GM12801 (cell line): ENCODE measurements around the gene HUS1B.

Source experiments
- TF ChIP-seq, protein P1 (sequence below): IDR thresholded peaks from one replicate; pipeline ENCODE4 v1.5.1; 2011; ENCODE audit warnings: control low read depth; ENCODE audit not compliant: insufficient read length; ENCODE audit errors: extremely low read depth

Gene HUS1B

DNA sequence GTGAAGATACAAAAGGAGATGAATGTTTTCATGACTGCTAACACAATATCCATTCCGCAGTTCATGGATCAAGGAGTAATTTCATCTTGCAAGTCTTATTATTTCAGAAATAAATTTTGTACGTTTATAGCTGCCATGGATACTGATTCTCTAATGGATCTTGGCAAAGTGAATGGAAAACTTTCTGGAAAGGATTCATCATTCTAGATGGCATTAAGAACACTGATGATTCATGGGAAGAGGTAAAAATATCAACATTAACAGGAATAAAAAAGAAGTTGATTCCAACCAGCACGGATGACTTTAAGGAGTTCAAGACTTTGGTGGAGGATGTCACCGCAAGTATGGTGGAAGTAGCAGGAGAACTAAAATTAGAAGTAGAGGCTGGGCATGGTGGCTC, 2.8 kb downstream of the HUS1B start:
- TF ChIP-seq, protein P1, sequence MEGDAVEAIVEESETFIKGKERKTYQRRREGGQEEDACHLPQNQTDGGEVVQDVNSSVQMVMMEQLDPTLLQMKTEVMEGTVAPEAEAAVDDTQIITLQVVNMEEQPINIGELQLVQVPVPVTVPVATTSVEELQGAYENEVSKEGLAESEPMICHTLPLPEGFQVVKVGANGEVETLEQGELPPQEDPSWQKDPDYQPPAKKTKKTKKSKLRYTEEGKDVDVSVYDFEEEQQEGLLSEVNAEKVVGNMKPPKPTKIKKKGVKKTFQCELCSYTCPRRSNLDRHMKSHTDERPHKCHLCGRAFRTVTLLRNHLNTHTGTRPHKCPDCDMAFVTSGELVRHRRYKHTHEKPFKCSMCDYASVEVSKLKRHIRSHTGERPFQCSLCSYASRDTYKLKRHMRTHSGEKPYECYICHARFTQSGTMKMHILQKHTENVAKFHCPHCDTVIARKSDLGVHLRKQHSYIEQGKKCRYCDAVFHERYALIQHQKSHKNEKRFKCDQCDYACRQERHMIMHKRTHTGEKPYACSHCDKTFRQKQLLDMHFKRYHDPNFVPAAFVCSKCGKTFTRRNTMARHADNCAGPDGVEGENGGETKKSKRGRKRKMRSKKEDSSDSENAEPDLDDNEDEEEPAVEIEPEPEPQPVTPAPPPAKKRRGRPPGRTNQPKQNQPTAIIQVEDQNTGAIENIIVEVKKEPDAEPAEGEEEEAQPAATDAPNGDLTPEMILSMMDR, result no peak

DNA sequence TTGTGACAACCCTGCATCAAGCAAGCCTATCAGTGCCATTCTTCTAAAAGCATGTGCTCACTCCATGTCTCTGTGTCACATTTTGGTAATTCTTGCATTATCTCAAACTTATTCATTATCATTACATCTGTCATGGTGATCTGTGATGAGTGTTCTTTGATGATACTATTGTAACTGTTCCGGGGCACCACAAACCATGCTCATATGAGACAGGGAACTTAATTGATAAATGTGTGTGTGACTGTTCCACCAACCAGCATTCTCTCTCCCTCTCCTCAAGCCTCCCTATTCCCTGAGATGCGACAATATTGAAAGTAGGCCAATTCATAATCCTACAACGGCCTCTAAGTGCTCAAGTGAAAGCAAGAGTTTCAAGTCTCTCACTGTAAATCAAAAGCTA, 4.0 kb downstream of the HUS1B start:
- TF ChIP-seq, protein P1, result no peak

DNA sequence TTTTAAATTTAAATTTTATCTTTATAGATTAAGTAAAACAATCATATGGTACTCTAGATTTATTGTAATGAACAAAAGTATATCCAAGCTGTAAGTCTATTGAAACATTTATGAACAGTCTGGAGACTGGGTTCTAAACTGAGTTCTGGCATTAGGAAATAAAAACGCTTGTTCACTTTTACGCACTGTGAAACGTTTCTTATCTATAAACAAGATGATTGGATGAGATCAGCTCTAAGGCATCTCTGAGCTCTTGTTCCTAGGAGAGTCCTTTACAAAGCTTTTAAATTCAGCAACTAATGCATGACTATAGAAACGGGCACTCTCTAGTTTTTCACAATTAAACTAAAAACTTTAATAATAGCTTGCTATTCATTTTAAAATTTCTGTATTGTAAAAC, 6.8 kb downstream of the HUS1B start:
- TF ChIP-seq, protein P1, result no peak

DNA sequence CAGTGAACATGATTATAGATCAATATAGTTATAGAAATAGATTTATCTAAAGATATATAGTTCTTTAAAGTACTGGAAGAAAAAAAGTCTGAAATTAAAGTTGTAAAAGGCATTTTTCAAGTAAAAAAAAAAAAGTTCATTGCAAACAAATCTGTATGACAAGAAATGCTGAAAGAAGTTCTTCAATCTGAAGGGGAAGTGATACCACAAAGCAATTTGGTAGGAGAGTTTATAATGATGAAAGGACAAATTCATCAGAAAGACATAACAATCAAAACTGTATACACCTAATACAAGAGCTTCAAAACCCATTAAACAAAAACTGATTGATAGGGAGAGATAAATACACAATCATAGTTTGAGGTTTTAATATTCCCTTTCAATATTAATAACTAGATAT, 14.1 kb downstream of the HUS1B start:
- TF ChIP-seq, protein P1, result no peak

DNA sequence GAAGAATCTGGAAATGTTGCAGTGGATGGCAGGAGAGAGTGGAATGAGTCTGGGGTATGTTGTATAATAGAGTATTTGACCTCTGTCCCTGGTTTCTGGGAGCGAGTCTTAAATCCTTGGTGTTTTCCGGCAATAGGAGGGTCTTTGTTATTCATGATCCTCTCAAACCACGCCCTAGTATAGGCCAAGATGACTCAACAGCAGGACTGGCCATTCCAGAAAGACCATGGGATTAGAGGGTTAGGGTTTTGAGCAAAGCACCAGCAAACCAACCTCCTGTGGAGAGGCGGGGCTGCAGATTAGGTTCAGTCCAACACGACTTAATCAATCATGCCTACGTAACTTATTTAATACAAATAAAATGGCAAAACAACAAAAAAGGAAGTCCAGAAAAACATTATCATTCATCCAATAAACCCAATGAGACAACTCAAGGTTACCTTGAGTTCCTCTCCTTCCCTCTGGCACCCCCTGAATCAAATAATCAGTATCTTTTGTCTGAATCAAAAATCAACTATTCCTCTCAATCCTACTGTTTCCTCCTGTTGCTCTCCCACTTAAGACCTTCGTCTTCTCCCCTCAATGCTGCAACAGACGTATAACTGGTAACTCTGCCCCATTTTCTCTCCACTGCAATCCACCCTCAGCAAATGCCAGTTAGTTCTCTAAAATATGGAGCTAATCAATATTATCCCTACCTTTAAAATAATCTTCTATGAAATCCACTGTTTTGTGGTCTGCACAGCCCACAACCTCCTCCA, 15.5 kb downstream of the HUS1B start:
- TF ChIP-seq, protein P1, result no peak

DNA sequence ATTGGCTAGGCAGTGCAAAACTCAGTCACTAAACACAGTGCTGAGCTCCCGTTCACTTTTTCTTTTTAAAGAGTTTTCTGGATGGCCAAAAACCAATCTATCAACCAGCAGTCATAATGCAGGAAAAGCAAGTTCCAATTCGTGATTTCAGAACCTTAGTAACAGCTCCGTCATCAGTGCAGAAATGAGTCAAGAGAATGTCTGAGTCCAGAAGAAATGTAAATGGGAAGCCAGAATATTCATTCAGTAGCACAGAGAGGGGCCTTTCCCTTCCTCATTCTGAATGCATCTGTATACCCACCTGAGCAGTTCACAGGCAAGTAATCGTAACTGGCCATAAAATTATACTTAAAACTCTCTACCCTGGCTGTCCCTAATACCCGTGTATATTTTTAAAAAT, 20.4 kb downstream of the HUS1B start:
- TF ChIP-seq, protein P1, result no peak

DNA sequence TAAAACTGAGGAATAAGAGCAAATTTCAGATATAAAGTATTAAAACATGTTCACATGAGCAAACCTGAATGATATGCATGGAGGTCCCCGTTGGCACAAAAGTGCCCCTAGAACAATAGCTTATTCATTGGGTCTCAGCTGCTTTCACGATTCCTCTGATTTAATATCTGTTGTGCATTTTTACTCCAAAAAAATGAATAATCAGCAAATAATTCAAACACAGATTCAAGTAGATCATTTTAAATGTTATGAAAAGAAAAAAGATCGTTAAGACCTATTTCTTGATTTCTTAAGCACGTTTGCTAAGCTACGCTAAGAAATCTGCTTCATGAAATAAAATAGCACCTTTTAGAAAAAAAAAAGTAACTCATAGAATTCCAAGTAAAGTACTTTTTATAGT, 21.7 kb downstream of the HUS1B start:
- TF ChIP-seq, protein P1, result no peak
